ENCODE data around the gene SRD5A3.

GRCh38 chr4:55369968-55370367, 23.9 kb downstream of the SRD5A3 start:
- no peak for TF ChIP-seq CTCF (IDR thresholded peaks at IDR 0.05)
- no peak for TF ChIP-seq EZH2 (IDR thresholded peaks at IDR 0.05)
- TF ChIP-seq EZH2phosphoT487 (IDR thresholded peaks at IDR 0.05), result no peak
